ENCODE data around the gene NPFF.

DNA sequence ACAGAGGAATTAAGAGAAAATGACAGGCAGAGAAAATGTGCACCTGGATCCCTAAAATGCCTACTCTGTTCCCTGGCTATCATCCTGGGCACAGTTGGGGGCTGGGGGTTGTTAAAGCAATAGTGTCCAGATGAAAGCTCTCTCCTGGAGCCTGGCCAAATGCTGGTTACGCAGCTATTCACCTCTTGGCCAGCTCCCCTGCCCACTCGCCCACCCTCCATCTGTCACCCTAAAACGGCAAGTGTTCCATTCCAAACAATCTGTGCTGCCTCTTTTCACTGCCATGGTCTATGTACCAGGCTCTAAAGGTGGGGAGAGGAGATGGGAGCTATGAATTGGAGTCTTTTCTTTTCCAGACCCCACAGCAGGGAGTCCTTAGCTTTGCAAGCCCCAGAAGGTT, 24.7 kb upstream of the NPFF start:
- TF ChIP-seq, protein P1, sequence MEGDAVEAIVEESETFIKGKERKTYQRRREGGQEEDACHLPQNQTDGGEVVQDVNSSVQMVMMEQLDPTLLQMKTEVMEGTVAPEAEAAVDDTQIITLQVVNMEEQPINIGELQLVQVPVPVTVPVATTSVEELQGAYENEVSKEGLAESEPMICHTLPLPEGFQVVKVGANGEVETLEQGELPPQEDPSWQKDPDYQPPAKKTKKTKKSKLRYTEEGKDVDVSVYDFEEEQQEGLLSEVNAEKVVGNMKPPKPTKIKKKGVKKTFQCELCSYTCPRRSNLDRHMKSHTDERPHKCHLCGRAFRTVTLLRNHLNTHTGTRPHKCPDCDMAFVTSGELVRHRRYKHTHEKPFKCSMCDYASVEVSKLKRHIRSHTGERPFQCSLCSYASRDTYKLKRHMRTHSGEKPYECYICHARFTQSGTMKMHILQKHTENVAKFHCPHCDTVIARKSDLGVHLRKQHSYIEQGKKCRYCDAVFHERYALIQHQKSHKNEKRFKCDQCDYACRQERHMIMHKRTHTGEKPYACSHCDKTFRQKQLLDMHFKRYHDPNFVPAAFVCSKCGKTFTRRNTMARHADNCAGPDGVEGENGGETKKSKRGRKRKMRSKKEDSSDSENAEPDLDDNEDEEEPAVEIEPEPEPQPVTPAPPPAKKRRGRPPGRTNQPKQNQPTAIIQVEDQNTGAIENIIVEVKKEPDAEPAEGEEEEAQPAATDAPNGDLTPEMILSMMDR (conservative IDR thresholded peaks at IDR 0.05), result no peak
- TF ChIP-seq EZH2 (IDR thresholded peaks at IDR 0.05; ENCODE audit: low read depth), result no peak

Data from PC-9 (cell line).